ENCODE data around the gene KIF12. TPM values are rescaled to one million over a fixed set of nuclear protein-coding genes. Genes with fewer than 3 reads are reported as not detected.

The KIF12 gene
- total and polyA plus RNA-seq, 2 experiments from 2014 or later = 4.2 to 4.3 TPM

DNA sequence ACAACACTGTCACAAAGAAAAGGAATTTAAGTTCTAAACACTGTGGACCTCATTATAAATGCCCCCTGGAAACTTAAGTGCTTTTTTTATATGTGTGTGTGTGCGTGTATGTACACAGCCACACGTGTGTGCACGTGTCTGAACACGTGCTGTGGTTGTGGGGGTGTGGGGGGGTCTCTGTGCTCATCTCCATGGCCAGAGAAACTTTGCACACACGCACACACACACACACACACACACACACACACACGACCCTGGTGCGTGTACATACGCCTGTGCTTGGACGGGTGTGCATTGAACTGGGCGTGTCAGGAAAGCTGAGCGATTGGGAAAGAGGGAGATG is 48.9 kb downstream of the KIF12 start (continued):
- TF ChIP-seq, protein P1, sequence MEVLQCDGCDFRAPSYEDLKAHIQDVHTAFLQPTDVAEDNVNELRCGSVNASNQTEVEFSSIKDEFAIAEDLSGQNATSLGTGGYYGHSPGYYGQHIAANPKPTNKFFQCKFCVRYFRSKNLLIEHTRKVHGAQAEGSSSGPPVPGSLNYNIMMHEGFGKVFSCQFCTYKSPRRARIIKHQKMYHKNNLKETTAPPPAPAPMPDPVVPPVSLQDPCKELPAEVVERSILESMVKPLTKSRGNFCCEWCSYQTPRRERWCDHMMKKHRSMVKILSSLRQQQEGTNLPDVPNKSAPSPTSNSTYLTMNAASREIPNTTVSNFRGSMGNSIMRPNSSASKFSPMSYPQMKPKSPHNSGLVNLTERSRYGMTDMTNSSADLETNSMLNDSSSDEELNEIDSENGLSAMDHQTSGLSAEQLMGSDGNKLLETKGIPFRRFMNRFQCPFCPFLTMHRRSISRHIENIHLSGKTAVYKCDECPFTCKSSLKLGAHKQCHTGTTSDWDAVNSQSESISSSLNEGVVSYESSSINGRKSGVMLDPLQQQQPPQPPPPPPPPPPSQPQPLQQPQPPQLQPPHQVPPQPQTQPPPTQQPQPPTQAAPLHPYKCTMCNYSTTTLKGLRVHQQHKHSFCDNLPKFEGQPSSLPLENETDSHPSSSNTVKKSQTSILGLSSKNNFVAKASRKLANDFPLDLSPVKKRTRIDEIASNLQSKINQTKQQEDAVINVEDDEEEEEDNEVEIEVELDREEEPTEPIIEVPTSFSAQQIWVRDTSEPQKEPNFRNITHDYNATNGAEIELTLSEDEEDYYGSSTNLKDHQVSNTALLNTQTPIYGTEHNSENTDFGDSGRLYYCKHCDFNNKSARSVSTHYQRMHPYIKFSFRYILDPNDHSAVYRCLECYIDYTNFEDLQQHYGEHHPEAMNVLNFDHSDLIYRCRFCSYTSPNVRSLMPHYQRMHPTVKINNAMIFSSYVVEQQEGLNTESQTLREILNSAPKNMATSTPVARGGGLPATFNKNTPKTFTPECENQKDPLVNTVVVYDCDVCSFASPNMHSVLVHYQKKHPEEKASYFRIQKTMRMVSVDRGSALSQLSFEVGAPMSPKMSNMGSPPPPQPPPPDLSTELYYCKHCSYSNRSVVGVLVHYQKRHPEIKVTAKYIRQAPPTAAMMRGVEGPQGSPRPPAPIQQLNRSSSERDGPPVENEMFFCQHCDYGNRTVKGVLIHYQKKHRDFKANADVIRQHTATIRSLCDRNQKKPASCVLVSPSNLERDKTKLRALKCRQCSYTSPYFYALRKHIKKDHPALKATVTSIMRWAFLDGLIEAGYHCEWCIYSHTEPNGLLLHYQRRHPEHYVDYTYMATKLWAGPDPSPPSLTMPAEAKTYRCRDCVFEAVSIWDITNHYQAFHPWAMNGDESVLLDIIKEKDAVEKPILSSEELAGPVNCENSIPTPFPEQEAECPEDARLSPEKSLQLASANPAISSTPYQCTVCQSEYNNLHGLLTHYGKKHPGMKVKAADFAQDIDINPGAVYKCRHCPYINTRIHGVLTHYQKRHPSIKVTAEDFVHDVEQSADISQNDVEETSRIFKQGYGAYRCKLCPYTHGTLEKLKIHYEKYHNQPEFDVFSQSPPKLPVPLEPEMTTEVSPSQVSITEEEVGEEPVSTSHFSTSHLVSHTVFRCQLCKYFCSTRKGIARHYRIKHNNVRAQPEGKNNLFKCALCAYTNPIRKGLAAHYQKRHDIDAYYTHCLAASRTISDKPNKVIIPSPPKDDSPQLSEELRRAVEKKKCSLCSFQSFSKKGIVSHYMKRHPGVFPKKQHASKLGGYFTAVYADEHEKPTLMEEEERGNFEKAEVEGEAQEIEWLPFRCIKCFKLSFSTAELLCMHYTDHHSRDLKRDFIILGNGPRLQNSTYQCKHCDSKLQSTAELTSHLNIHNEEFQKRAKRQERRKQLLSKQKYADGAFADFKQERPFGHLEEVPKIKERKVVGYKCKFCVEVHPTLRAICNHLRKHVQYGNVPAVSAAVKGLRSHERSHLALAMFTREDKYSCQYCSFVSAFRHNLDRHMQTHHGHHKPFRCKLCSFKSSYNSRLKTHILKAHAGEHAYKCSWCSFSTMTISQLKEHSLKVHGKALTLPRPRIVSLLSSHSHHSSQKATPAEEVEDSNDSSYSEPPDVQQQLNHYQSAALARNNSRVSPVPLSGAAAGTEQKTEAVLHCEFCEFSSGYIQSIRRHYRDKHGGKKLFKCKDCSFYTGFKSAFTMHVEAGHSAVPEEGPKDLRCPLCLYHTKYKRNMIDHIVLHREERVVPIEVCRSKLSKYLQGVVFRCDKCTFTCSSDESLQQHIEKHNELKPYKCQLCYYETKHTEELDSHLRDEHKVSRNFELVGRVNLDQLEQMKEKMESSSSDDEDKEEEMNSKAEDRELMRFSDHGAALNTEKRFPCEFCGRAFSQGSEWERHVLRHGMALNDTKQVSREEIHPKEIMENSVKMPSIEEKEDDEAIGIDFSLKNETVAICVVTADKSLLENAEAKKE (CRISPR knock-in tag; IDR thresholded peaks at IDR 0.05) = no peak
- TF ChIP-seq ZNF331 (CRISPR knock-in tag; IDR thresholded peaks at IDR 0.05; ENCODE audit: low read depth) = no peak

DNA sequence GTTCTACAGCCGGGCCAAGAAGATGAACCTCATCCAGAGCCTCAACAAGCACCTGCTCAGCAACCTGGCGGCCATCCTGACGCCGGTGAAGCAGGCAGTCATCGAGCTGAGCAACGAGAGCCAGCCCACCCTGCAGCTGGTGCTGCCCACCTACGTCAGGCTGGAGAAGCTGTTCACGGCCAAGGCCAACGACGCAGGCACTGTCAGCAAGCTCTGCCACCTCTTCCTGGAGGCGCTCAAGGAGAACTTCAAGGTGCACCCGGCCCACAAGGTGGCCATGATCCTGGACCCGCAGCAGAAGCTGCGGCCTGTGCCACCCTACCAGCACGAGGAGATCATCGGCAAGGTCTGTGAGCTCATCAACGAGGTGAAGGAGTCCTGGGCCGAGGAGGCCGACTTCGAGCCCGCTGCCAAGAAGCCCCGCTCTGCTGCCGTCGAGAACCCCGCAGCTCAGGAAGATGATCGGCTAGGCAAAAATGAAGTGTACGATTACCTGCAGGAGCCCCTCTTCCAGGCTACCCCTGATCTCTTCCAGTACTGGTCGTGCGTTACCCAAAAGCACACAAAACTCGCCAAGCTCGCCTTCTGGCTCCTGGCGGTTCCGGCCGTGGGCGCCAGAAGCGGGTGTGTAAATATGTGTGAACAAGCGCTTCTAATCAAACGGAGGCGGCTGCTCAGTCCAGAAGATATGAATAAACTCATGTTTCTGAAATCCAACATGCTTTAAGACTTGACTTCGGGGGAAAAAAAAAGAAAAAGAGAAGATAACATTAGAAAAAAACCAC is 49.5 kb downstream of the KIF12 start:
- Mint-ChIP-seq H3K27me3 (ENCODE audit: insufficient read depth, low read depth, poor library complexity) (peaks cover 3% of the 10 kb centered on the region), H3K4me1 (no peaks in the 10 kb centered on the region; the same call in 2 of the 3 replicates), H3K9me3 (no peaks in the 10 kb centered on the region), H3K4me3 (no peak overlapping the region), H3K36me3 (ENCODE audit: low read depth) (peaks cover 40% of the 10 kb centered on the region), H3K27ac (no peak overlapping the region)
- Histone ChIP-seq H3K36me3 (ENCODE audit: insufficient read depth) (no peaks in the 10 kb centered on the region), H3F3A (replicated peaks; ENCODE audit: low read depth) (no peaks in the 10 kb centered on the region), H4K20me1 (replicated peaks; ENCODE audit: insufficient read depth) (peaks cover 4% of the 10 kb centered on the region), H3K4me1 (ENCODE audit: insufficient read depth) (no peaks in the 10 kb centered on the region), H3K79me2 (replicated peaks; ENCODE audit: insufficient read depth) (no peaks in the 10 kb centered on the region), H3K4me2 (no peak overlapping the region), H3K27ac (ENCODE audit: low read depth) (no peak overlapping the region), H3K4me3 (no peak overlapping the region), H3K27me3 (ENCODE audit: insufficient read depth) (no peaks in the 10 kb centered on the region), H2AFZ (no peak overlapping the region), H3K9me2 (ENCODE audit: insufficient read depth) (0 out of 2 replicates have a peak, but pooled peaks cover 4% of the 10 kb centered on the region)
- ATAC-seq (no peak), DNase-seq (ENCODE audit: low spot score) (no peak)
- no peak for TF ChIP-seq EZH2 (IDR thresholded peaks at IDR 0.05; ENCODE audit: low read depth, unreplicated experiment)
- no peak for TF ChIP-seq ZNF331 (CRISPR knock-in tag; IDR thresholded peaks at IDR 0.05; ENCODE audit: low read depth)
- no peak for TF ChIP-seq JUNB (IDR thresholded peaks at IDR 0.05; ENCODE audit: unreplicated experiment)
- TF ChIP-seq, protein P2, sequence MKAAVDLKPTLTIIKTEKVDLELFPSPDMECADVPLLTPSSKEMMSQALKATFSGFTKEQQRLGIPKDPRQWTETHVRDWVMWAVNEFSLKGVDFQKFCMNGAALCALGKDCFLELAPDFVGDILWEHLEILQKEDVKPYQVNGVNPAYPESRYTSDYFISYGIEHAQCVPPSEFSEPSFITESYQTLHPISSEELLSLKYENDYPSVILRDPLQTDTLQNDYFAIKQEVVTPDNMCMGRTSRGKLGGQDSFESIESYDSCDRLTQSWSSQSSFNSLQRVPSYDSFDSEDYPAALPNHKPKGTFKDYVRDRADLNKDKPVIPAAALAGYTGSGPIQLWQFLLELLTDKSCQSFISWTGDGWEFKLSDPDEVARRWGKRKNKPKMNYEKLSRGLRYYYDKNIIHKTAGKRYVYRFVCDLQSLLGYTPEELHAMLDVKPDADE (IDR thresholded peaks at IDR 0.05) = no peak
- TF ChIP-seq, protein P3, sequence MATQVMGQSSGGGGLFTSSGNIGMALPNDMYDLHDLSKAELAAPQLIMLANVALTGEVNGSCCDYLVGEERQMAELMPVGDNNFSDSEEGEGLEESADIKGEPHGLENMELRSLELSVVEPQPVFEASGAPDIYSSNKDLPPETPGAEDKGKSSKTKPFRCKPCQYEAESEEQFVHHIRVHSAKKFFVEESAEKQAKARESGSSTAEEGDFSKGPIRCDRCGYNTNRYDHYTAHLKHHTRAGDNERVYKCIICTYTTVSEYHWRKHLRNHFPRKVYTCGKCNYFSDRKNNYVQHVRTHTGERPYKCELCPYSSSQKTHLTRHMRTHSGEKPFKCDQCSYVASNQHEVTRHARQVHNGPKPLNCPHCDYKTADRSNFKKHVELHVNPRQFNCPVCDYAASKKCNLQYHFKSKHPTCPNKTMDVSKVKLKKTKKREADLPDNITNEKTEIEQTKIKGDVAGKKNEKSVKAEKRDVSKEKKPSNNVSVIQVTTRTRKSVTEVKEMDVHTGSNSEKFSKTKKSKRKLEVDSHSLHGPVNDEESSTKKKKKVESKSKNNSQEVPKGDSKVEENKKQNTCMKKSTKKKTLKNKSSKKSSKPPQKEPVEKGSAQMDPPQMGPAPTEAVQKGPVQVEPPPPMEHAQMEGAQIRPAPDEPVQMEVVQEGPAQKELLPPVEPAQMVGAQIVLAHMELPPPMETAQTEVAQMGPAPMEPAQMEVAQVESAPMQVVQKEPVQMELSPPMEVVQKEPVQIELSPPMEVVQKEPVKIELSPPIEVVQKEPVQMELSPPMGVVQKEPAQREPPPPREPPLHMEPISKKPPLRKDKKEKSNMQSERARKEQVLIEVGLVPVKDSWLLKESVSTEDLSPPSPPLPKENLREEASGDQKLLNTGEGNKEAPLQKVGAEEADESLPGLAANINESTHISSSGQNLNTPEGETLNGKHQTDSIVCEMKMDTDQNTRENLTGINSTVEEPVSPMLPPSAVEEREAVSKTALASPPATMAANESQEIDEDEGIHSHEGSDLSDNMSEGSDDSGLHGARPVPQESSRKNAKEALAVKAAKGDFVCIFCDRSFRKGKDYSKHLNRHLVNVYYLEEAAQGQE (IDR thresholded peaks at IDR 0.05; ENCODE audit: unreplicated experiment) = no peak
- no peak for TF ChIP-seq ZNF114 (CRISPR knock-in tag; IDR thresholded peaks at IDR 0.05)
- TF ChIP-seq STAT1 (IDR thresholded peaks at IDR 0.05; ENCODE audit: unreplicated experiment) = no peak
- TF ChIP-seq EZH2phosphoT487 (IDR thresholded peaks at IDR 0.05; ENCODE audit: unreplicated experiment) = no peak
- TF ChIP-seq, protein P4, sequence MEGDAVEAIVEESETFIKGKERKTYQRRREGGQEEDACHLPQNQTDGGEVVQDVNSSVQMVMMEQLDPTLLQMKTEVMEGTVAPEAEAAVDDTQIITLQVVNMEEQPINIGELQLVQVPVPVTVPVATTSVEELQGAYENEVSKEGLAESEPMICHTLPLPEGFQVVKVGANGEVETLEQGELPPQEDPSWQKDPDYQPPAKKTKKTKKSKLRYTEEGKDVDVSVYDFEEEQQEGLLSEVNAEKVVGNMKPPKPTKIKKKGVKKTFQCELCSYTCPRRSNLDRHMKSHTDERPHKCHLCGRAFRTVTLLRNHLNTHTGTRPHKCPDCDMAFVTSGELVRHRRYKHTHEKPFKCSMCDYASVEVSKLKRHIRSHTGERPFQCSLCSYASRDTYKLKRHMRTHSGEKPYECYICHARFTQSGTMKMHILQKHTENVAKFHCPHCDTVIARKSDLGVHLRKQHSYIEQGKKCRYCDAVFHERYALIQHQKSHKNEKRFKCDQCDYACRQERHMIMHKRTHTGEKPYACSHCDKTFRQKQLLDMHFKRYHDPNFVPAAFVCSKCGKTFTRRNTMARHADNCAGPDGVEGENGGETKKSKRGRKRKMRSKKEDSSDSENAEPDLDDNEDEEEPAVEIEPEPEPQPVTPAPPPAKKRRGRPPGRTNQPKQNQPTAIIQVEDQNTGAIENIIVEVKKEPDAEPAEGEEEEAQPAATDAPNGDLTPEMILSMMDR (conservative IDR thresholded peaks at IDR 0.05; ENCODE audit: low read depth in 2 of 2) = no peak
